ENCODE results near the gene GMCL1. TPM values are rescaled to one million over a fixed set of nuclear protein-coding genes. Genes with fewer than 3 reads are reported as not detected.

The GMCL1 gene
- total RNA-seq, 2 experiments from 2014 or later = 29.7 to 29.8 TPM

GRCh38 chr2:69918401-69918800 lies 88.9 kb downstream of the GMCL1 start:
- Histone ChIP-seq H3K4me1 (ENCODE audit: insufficient read depth, low read length) (peaks cover 15% of the 10 kb centered on the region), H3K27me3 (ENCODE audit: control insufficient read depth in 1 of 2, insufficient read depth in 2 of 2, low read length in 2 of 2) (no peaks in the 10 kb centered on the region), H3K27ac (ENCODE audit: low read depth in 1 of 2, low read length in 2 of 2) (no peak overlapping the region), H3K9me3 (ENCODE audit: control insufficient read depth in 1 of 2, insufficient read depth in 1 of 2, low read length in 2 of 2) (no peaks in the 10 kb centered on the region), H3K4me3 (ENCODE audit: low read length) (no peak overlapping the region), H3K36me3 (ENCODE audit: insufficient read depth, low read length) (peaks cover 26% of the 10 kb centered on the region)
- no peak for ATAC-seq (ENCODE audit: poor library complexity)
- H3K4me1 Mint-ChIP-seq (ENCODE audit: low read depth) = peaks cover 31% of the 10 kb centered on the region
- TF ChIP-seq CTCF (IDR thresholded peaks at IDR 0.05) = no peak
- intact Hi-C loops (cut with DNase I, micrococcal nuclease) = no loop called here
- H3K27me3 Mint-ChIP-seq = no peaks in the 10 kb centered on the region
- DNase-seq = no peak
- no peaks in the 10 kb centered on the region for H3K9me3 Mint-ChIP-seq
- ChIA-PET POLR2A (interaction anchor here (1.1 to 2.1 kb wide), 3 partner anchors 167 to 224 kb away, joined by 3 to 6 read pairs (median 3); partner anchors contain the start of gene PCBP1), CTCF (no interaction called here)
- H3K36me3 Mint-ChIP-seq (ENCODE audit: low read depth) = peaks cover 69% of the 10 kb centered on the region
- H3K27ac Mint-ChIP-seq = no peak overlapping the region
- H3K4me3 Mint-ChIP-seq = peak overlapping the region; percentile 42

- Mint-ChIP-seq H3K27me3 (no peaks in the 10 kb centered on the region), H3K36me3 (ENCODE audit: low read depth) (peaks cover 77% of the 10 kb centered on the region), H3K9me3 (no peaks in the 10 kb centered on the region), H3K4me3 (no peak overlapping the region), H3K4me1 (ENCODE audit: low read depth) (peaks cover 16% of the 10 kb centered on the region), H3K27ac (no peak overlapping the region)
- intact Hi-C loops (cut with DNase I, micrococcal nuclease) = no loop called here
- Histone ChIP-seq H3K27ac (ENCODE audit: low read depth in 1 of 2, low read length in 2 of 2) (no peak overlapping the region), H3K9me3 (ENCODE audit: control insufficient read depth in 1 of 2, insufficient read depth in 1 of 2, low read length in 2 of 2) (no peaks in the 10 kb centered on the region), H3K36me3 (ENCODE audit: insufficient read depth, low read length) (peaks cover 34% of the 10 kb centered on the region), H3K27me3 (ENCODE audit: control insufficient read depth in 1 of 2, insufficient read depth in 2 of 2, low read length in 2 of 2) (no peaks in the 10 kb centered on the region), H3K4me1 (ENCODE audit: insufficient read depth, low read length) (no peaks in the 10 kb centered on the region), H3K4me3 (ENCODE audit: low read length) (no peak overlapping the region)
- ChIA-PET POLR2A (interaction anchor here (1.9 kb wide), 1 partner anchor 8 kb away, joined by 6 read pairs; the partner anchor contains the start of gene MXD1), CTCF (interaction anchor here (0.7 to 1.2 kb wide), 2 partner anchors 101 to 155 kb away, joined by 3 to 4 read pairs; no protein-coding TSS in a partner anchor)
- TF ChIP-seq CTCF (IDR thresholded peaks at IDR 0.05) = no peak
- ATAC-seq (ENCODE audit: poor library complexity) = no peak
- DNase-seq = no peak
These were observed 93.7 kb downstream of the GMCL1 start for GRCh38 chr2:69923116-69923515.

DNA sequence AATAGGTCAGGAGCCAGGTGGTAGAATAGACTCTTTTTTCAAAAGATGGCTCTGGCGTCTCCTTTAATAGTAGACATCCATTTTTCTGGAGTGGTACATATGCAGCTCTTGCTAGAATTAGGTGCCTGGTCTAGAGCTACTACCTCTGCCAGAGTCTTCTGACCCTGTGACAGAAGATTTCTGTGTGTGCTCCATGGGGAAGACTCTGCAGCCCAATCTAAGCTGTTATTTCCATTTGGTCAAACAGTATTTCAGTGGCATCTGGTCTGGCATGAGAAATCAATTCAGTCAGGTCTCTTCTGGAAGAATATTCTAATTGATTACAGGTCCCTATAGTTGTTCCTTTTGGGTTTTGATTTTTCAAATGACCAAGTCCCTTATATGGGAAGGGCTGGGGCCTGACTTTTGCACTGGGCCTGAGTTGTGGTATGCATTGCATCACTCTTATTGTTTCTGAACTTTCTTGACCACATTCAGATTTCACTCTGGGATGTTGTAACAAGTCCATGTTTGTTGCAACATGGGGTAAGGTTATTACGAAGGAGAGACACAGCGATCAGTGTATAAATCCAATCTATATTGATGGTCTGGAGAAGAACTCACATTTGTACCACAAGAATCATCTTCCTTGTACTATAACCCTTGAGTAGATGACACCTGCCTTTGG lies 97.5 kb downstream of the GMCL1 start:
- Mint-ChIP-seq H3K27me3 (no peaks in the 10 kb centered on the region), H3K4me3 (no peak overlapping the region), H3K4me1 (ENCODE audit: low read depth) (peaks cover 20% of the 10 kb centered on the region), H3K27ac (no peak overlapping the region), H3K36me3 (ENCODE audit: low read depth) (peaks cover 70% of the 10 kb centered on the region), H3K9me3 (no peaks in the 10 kb centered on the region)
- Histone ChIP-seq H3K4me1 (ENCODE audit: insufficient read depth, low read length) (peaks cover 4% of the 10 kb centered on the region), H3K9me3 (ENCODE audit: control insufficient read depth in 1 of 2, insufficient read depth in 1 of 2, low read length in 2 of 2) (no peaks in the 10 kb centered on the region), H3K27ac (ENCODE audit: low read depth in 1 of 2, low read length in 2 of 2) (no peak overlapping the region), H3K4me3 (ENCODE audit: low read length) (no peak overlapping the region), H3K36me3 (ENCODE audit: insufficient read depth, low read length) (peaks cover 21% of the 10 kb centered on the region), H3K27me3 (ENCODE audit: control insufficient read depth in 1 of 2, insufficient read depth in 2 of 2, low read length in 2 of 2) (no peaks in the 10 kb centered on the region)
- ChIA-PET CTCF (no interaction called here), POLR2A (interaction anchor here (1.4 kb wide), 1 partner anchor 13 kb away, joined by 11 read pairs; the partner anchor contains the start of gene MXD1)
- peak in 1 of 14 experiments; percentile 37 for DNase-seq
- no peak for ATAC-seq (ENCODE audit: poor library complexity)
- intact Hi-C loops (cut with DNase I, micrococcal nuclease) = no loop called here
- TF ChIP-seq CTCF (IDR thresholded peaks at IDR 0.05) = no peak

Other genes with a start within 250 kb of the GMCL1 start
- gene AAK1, start 185.9 kb upstream of the GMCL1 start, total RNA-seq = 100 to 1,000 TPM; 201 to 208 TPM
- gene ANXA4, start 87.5 kb upstream of the GMCL1 start, total RNA-seq = 1 to 10 TPM; 4.0 to 5.3 TPM
- gene SNRNP27, start 64.3 kb downstream of the GMCL1 start, total RNA-seq = 10 to 100 TPM; 50.9 to 54.8 TPM
- gene MXD1, start 85.4 kb downstream of the GMCL1 start, total RNA-seq = 10 to 100 TPM; 43.5 to 45.3 TPM
- gene ASPRV1, start 132.0 kb downstream of the GMCL1 start, total RNA-seq = under 1 TPM; 0.81 to 0.96 TPM

Data from CD4-positive, alpha-beta T cell (primary cell).